Muscle of leg (tissue), 11 donors: ENCODE measurements around the gene TECTA. TPM values are rescaled to one million over a fixed set of nuclear protein-coding genes. Genes with fewer than 3 reads are reported as not detected.
"Not testable (repeated sequence)": the region's sequence is repeated elsewhere in the genome, so short reads cannot be mapped to it uniquely, and the experiment has no call there.

Source experiments
- DNase-seq: peaks from one replicate; pipeline ENCODE4 v3.0.0; 2013
- H3K27ac ChIP-seq: one replicate; pipeline ENCODE4 v1.5.1; 2013; ENCODE audit warnings: mild to moderate bottlenecking, low read length, control low read depth
- H3K27me3 ChIP-seq: one replicate; pipeline ENCODE4 v1.6.1; 2013; ENCODE audit warnings: low read length; ENCODE audit not compliant: control insufficient read depth, insufficient read depth
- H3K36me3 ChIP-seq: one replicate; pipeline ENCODE4 v1.6.1; 2013; ENCODE audit warnings: low read length; ENCODE audit not compliant: control insufficient read depth, insufficient read depth
- H3K4me1 ChIP-seq: one replicate; pipeline ENCODE4 v1.6.1; 2013; ENCODE audit warnings: low read length; ENCODE audit not compliant: control insufficient read depth, insufficient read depth
- H3K4me3 ChIP-seq: one replicate; pipeline ENCODE4 v1.5.1; 2013; ENCODE audit warnings: low read length, control low read depth
- H3K9me3 ChIP-seq: replicated peaks from 2 replicates; pipeline ENCODE4 v1.6.1; 2013; ENCODE audit warnings: low read depth, low read length; ENCODE audit not compliant: control insufficient read depth
- WGBS: methylation state at CpG from one replicate; pipeline ENCODE4 v1.1.5; 2013; ENCODE audit warnings: missing lambda C conversion rate; ENCODE audit not compliant: insufficient coverage; 5-methylcytosine and 5-hydroxymethylcytosine counted together
- polyA plus RNA-seq, 8 donors: library from polyadenylated mRNA; unstranded; fragments of 120-200 nt; gene quantifications; one replicate each; pipeline versions ENCODE4 v1.2.1 to v1.2.3, GENCODE V29; 2013; ENCODE audit warnings: inconsistent platforms in 1 of 8, low replicate concordance in 1 of 8; ENCODE audit not compliant: insufficient read length in 8 of 8, insufficient read depth in 1 of 8
- total RNA-seq: library from RNA; stranded (reverse); fragments of 120-200 nt; gene quantifications from one replicate; pipeline ENCODE4 v1.2.4, GENCODE V29; 2013

TECTA gene
- total and polyA plus RNA-seq, 9 donors: 0.89 to 1.7 (median 1.4) TPM

- Histone ChIP-seq H3K4me1 (peaks cover 22% of the 10 kb centered on the region), H3K27ac (no peak overlapping the region), H3K4me3 (no peak overlapping the region), H3K36me3 (no peaks in the 10 kb centered on the region), H3K27me3 (no peaks in the 10 kb centered on the region), H3K9me3 (no peaks in the 10 kb centered on the region)
- no peak for DNase-seq
- WGBS: no CpG with 5 or more reads among the region's 2 CpGs
Measured at GRCh38 chr11:121109471-121109870, 8.4 kb downstream of the TECTA start.

- peak; percentile 83 for DNase-seq
- Histone ChIP-seq H3K27me3 (no peaks in the 10 kb centered on the region), H3K4me1 (peaks cover 20% of the 10 kb centered on the region), H3K4me3 (no peak overlapping the region), H3K9me3 (no peaks in the 10 kb centered on the region), H3K27ac (no peak overlapping the region), H3K36me3 (no peaks in the 10 kb centered on the region)
- WGBS: 38% methylated on average over 4 of the region's 7 CpGs
Measured at GRCh38 chr11:121109916-121110586, 9.0 kb downstream of the TECTA start.

- WGBS: 64% methylated on average over 3 of the region's 10 CpGs
- Histone ChIP-seq H3K4me1 (peaks cover 14% of the 10 kb centered on the region), H3K9me3 (no peaks in the 10 kb centered on the region), H3K27ac (no peak overlapping the region), H3K27me3 (no peaks in the 10 kb centered on the region), H3K4me3 (no peak overlapping the region), H3K36me3 (no peaks in the 10 kb centered on the region)
- DNase-seq: peak; percentile 66
Measured at GRCh38 chr11:121110871-121111724, 10.1 kb downstream of the TECTA start.

GRCh38 chr11:121112498-121113455, 11.7 kb downstream of the TECTA start:
- WGBS: 61% methylated on average over 16 of the region's 32 CpGs
- Histone ChIP-seq H3K27me3 (no peaks in the 10 kb centered on the region), H3K36me3 (no peaks in the 10 kb centered on the region), H3K4me1 (peaks cover 14% of the 10 kb centered on the region), H3K27ac (no peak overlapping the region), H3K4me3 (no peak overlapping the region), H3K9me3 (no peaks in the 10 kb centered on the region)
- peak; percentile 79 for DNase-seq

- DNase-seq: no peak
- no peak overlapping the region for H3K4me3 ChIP-seq
- WGBS: 94% methylated on average over 3 of the region's 9 CpGs
- H3K4me1 ChIP-seq: peaks cover 14% of the 10 kb centered on the region
- no peaks in the 10 kb centered on the region for H3K9me3 ChIP-seq
- no peak overlapping the region for H3K27ac ChIP-seq
- no peaks in the 10 kb centered on the region for H3K27me3 ChIP-seq
- no peaks in the 10 kb centered on the region for H3K36me3 ChIP-seq
Measured at GRCh38 chr11:121113611-121114010, 12.6 kb downstream of the TECTA start.

- H3K4me1 ChIP-seq, H3K36me3 ChIP-seq, H3K9me3 ChIP-seq, H3K27me3 ChIP-seq, DNase-seq, H3K27ac ChIP-seq, H3K4me3 ChIP-seq: not testable (repeated sequence)
- 100% methylated on average over 1 of the region's 1 CpG for WGBS
Measured at GRCh38 chr11:121115024-121115423, 14.0 kb downstream of the TECTA start.

GRCh38 chr11:121117788-121118187, 16.7 kb downstream of the TECTA start:
- Histone ChIP-seq H3K4me1 (no peaks in the 10 kb centered on the region), H3K4me3 (no peak overlapping the region), H3K27me3 (no peaks in the 10 kb centered on the region), H3K9me3 (peaks cover 8% of the 10 kb centered on the region), H3K36me3 (no peaks in the 10 kb centered on the region), H3K27ac (no peak overlapping the region)
- no peak for DNase-seq
- 42% methylated on average over 2 of the region's 6 CpGs for WGBS

- WGBS: no CpG with 5 or more reads among the region's 1 CpG
- Histone ChIP-seq H3K4me1 (peaks cover 3% of the 10 kb centered on the region), H3K9me3 (peaks cover 8% of the 10 kb centered on the region), H3K36me3 (no peaks in the 10 kb centered on the region), H3K27me3 (no peaks in the 10 kb centered on the region), H3K27ac (no peak overlapping the region), H3K4me3 (no peak overlapping the region)
- DNase-seq: no peak
Measured at GRCh38 chr11:121119440-121119839, 18.4 kb downstream of the TECTA start.

GRCh38 chr11:121122328-121122727, 21.3 kb downstream of the TECTA start:
- Histone ChIP-seq H3K36me3 (no peaks in the 10 kb centered on the region), H3K9me3 (peaks cover 8% of the 10 kb centered on the region), H3K4me1 (peaks cover 3% of the 10 kb centered on the region), H3K27me3 (peaks cover 3% of the 10 kb centered on the region), H3K4me3 (no peak overlapping the region), H3K27ac (no peak overlapping the region)
- no CpG with 5 or more reads among the region's 3 CpGs for WGBS
- no peak for DNase-seq
